Cortex of kidney (tissue), 1 donor: ENCODE measurements around the gene EXD3.

Source experiments
- DNase-seq: peaks from one replicate; lab custom pipeline; 2025; lab: John Stamatoyannopoulos, UW

The EXD3 gene

DNA sequence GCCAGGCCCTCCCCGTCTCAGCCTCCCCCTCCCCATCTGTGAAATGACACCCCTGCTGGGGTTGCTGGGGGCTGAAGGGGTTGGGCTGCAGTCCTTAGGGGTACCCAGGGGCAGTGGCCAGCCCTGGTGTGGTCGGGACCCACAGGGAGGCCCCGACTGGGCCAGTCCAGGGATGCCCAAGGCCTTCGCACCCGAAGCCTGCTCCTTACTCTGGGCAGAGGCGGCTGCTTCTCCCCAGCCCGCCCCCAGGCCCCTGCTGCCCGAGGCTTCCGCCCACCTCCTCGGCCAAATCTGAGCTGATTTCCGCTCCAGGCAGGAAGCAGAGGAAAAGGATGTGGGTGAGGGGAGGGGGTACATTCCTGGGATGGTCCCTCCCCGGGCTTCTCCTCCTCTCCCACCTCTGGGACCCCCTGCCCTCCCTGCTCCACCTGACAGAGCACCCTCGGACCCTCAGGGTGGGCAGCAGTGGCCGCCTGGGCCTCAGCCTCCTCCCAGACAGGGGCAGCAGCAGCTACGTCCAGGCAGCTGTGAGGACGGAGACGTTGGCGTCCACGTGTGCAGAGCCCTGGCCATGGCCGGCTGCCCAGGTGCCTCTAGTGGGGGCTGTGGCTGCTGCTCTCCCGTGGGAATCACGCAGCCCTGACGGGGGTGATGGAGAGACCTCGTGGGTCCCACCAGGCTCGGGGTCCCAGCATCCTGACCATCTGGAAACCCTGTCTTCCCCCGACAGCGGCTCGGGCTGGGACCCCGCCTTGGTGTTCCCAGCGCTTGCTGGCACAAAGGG, 116.7 kb downstream of the EXD3 start:
- DNase-seq: no peak

DNA sequence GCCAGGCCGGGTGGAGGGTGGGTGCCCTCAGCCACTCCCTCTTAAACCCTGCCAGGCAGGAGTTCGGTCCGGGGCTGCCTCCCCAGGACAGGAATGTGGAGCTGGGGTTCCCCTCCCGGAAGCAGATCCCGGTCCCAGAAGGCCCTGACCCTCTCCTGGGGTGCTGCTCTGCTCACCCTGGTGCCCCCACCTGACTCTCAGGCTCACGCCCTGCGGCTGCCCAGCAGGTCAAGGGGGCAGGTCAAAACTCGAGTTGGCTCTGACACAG, 117.2 kb downstream of the EXD3 start:
- no peak for DNase-seq

DNA sequence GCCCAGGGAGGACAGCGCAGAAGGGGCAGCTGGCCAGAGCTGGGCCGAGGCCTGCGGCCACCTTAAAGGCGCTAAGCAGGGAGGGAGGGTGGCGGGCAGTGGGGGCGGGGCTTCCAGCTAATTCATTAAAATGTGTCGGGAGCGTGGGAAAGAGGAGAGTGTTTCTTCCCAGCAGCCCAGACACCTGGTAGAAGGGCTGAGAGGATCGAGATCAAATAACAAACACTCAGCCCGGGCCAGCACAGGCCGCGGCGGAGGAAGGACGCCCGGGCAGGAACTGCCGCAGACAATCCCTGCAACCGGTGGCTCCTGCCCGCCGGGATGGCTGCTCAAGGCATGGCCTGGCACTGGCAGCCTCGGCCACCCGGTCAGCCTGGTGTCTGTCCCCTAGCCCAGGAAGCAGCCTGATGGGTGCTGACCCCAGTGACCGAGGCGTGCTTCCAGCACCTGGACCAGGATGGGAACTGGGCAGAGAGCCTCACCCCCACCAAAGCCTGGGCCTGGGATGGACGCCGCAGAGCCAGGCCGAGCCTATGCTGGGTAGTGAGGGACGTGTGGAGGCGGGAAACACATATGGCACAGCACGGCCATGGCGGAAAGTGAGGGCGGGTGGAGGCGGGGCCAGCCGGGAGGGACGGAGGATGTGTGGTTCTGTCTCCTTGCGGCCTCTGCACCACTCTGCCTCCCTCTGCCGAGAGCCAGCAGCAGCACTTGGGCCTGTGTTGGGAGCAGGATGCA, 117.7 kb downstream of the EXD3 start:
- DNase-seq: no peak

DNA sequence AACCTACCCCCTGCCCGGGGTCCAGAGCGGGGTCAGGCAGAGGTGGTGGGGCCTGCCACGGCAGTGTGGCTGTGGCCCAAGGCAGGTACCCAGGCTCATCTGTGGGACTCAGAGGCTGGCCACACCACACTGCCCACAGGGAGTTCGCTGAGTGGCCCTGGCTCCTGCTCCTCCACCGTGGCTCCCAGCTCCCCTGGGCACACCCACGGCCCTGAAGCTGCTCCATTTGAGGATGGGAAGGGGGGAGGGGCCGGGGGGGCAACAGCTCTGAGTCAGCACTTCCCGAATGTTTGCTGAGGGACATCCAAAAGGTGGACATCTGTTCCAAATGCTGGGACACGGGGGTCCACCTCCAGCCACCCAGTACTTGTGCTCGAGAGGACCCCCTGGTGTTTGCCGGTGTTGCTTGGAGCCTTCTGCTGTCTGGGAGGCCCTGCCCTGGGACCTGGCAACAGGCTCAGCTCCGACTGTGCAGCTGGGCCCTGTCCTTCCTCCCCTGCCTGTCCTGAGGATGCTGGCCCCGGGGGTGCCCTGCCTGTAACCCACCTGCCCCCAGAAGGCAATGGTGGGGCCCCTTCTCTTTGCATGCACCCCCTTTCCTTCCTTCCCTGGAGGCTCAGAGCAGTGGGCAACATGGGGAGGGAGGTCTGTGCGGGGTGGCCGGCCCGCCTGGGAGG, 118.4 kb downstream of the EXD3 start:
- DNase-seq: no peak

DNA sequence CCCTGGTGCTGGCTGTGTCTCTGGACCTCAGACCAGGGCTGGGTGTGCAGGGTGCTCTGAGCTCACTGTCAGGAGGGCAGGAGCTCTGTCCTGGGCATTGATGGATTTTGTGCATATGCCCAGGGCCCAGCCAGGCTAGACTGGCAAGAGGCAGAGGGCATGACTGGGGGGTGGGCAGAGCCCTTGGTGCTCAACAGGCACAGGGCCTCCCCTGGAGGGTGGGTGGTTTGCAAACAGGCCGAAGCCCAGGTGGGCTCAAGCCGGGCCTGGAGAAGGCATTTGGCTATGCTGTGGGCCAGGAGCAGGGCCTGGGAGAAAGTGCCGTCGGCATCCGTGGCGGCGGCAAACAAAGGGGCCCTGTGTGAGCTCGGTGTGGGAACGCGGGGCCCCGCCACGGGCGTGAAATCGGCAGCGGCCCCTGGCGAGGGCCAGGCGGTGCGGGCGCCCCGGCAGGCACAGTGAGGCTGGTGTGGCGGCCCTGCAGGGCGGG, 119.0 kb downstream of the EXD3 start:
- no peak for DNase-seq

DNA sequence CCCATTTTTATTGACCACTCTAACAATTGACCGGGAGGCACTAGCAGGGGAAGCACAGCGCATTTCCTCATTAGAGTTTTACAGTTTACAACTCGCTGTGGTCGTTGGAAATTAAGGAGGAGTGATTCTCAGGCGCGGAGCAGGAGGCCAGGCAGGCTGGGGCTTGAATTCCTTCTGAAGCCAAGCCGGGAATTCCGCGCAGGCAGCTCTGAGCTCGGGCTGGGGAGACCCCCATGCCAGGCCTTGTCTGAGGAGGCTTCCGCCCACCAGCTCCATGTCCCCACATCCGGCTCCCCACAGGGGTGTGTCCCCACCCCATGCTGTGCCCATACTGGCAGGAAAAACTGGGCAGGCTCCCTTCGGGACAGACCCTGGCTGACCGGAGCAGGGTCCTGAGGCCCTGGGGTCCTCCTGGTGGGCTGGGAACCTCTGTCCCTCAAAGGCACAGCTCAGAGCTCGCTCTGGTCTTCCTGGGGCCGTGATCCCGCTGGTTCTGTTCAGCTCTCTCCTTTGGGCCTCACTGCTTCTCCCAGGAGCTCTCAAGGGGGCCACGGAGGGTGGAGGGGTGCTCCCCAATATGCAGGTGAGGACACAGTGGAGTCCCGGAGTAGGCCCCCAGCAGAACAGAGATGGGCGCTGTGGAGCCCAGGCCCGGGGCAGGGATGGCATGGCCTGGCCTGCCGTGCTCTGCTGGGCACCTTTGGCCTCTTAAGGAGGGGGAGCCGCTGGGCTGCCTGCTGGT, 119.6 kb downstream of the EXD3 start:
- no peak for DNase-seq

DNA sequence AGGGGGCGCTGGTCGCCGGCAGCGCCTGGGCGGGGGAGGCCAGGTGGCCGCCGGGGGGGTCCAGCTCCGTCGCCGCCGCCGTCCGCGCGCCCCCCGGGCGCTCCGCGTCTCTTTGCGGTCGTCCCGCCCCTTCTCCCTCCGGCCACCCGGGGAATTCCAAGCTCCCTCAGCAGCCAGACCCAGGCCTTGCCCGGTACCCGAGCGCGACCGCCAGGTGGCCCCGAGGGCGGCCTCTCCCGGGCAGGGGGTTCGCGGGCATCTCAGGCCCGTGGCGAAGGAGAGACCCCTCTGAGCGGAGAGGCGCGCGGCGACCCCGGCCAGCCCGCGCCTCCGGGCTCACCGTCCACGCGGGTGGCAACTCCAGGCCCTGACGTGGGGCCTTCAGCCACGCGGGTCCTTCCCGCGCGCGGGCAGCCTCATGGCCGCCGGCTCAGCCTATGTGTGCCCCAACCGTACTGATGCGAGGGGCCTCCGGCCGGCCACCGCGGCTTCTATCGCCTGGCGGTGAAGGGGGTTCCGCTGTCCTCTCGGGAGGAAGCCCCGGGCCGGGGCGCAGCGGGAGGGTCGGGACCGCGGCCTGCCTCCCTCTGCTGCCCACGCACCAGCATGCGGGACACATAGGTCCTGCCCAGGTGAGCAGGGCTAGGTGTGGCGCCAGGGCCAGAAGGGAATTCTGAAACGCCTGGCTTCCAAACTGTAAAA, 120.4 kb downstream of the EXD3 start:
- DNase-seq: no peak

DNA sequence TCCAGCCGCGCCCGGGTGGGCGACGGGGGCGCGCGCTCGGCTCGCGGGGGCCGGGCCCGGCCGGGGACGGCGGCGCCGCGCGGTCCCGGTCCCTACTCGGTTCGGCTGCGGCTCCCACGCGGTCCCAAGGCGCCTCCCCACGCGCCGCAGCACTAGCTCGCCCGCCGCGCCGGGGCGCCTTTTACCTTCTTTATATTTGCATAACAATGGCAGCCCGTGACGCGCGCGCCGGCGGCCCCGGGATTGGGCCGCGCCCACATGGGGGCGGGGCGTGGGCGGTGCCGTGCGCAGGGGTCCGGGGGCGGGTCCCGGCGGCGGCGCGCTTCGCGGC, 120.9 kb downstream of the EXD3 start, which contains the start of gene NRARP:
NRARP (minus strand) TSS at position 154 of the 331 bp plus-strand sequence. CDS start 343 bp downstream, outside the sequence.
- no peak for DNase-seq

DNA sequence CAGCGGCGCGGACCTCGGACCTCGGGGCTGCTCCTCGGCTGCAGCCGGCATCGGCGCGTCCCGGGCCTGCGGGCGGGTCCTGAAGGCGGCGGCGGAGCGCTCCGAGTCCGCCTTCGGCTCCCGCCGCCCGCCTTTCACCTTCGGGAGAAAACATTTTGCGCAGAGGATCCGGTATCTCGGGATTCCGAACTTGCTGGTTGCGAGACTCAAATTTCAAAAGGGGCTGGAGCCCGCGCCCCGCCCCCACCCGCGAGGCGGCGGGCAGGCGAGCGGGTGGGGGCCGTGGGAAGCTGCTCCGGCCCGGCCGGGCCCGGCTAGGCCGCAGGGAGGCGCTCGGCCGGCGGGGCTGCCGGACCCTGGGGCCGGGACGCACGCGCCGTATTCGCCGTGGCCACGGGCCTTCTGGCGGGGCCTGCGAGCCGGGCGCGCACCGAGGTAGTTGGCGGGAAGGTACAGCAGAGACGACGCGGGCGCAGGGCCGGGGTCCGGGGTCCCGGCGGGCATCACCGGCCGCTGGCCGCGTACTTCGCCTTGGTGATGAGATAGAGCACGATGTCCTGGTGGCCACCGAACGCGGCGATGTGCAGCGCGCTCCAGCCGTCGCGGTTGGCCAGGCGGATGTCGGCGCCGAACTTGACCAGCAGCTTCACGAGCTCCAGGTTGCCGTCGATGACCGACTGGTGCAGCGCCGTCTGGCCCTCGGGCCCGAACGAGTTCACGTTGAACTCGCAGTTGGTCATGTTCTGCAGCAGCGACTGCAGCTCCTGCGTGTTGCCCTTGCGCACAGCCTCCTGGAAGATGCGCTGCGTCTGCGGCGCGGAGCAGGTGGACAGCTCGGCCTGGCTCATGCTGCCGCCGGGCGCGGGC, 121.6 kb downstream of the EXD3 start:
- no peak for DNase-seq

DNA sequence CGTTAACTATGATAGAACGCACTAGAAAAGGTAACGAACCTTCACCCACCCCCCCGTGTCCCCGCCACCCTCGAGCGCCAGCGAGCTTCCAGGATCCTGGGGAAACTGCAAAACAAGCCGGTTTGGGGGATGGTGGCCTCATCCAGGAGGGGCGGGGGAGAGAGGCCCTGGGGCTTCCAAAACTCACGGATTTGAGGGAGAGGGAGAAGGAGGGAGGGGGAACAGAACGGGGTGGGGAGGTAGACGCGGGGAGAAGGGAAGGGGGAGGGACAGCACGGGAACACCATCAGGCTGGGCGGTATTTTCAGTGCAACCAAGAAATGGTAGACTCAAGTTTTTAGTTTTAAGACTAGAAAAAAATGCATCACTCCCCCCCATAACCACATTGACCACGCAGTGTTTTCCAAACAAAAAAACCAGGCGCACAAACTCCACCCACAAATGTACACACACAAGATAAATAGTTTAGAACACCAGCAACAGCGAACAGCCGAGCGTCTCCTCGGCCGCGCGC, 122.3 kb downstream of the EXD3 start:
- DNase-seq: no peak

DNA sequence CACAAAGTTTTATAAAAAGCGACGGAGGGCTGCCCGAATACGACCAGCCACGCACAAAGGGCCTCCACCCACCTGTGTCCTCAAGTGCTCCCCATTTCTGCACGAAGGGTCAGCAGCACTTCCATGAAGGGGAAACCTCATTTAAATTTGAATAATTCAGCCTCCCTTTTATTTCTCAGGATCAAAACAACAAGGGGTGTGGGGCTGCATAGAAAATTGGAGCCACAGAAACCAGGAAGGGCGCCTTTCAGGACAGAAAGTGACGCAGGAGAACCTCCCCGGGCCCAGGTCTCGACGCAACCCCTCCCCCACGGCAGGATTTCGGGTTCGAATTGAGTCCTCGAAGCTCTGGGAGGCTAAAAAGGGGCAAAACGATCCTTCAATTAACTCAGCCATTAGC, 123.0 kb downstream of the EXD3 start:
- no peak for DNase-seq

DNA sequence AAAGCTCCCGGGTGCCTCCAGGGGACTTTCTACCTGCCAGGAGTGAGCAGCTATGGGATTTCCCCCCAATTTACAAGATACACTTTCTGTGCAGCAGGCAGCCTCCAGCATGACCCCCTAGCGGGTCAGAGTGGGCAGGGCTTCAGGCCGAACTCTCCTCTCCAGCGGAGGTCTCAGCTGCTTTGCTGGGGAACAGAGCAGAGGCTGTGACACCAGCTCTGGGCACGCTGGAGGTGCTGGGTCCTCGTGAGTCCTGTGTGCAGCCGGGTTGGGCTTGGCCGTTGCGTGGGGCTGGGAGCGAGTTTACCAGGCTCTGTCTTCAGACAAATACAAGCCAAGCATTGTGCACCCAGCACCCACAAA, 123.8 kb downstream of the EXD3 start:
- no peak for DNase-seq

DNA sequence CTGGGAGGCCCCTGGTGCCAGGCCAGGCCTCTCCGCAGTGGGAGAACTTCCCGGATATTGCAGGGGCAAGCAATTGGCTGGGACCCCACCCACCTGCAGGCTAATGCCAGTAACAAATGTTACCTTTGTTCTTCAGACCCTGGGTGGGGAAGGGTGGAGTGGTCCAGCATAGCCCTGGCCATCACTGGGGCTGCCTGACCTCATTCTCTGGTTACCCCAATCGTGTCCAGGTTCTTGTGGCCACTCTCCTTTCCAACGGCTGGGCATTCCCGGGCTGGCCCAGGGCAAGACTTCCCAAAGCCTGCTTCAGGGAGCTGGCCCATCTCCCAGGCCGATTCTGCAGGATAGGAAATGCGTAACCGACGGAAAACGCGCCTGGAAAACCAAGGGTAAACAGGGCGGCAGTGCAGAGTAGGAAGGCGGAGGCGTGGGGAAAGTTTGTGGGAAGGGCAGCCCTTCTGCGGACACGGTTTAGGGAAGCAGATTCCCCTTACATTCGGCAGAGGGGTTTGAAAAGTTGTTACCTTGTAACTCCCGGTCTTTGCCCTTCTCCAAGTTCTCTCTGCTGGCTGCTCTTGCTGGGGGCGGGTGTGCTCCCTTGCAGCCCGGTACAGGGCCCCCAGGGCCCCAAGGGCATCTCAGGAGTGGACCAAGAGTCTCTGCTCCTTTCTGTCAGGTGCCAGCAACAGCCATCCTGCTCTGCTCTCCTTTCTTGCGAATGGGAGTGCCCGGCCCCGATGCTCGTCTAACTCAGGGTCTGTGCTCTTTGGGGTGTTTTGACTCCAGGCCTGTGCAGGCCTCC, 124.4 kb downstream of the EXD3 start:
- no peak for DNase-seq

DNA sequence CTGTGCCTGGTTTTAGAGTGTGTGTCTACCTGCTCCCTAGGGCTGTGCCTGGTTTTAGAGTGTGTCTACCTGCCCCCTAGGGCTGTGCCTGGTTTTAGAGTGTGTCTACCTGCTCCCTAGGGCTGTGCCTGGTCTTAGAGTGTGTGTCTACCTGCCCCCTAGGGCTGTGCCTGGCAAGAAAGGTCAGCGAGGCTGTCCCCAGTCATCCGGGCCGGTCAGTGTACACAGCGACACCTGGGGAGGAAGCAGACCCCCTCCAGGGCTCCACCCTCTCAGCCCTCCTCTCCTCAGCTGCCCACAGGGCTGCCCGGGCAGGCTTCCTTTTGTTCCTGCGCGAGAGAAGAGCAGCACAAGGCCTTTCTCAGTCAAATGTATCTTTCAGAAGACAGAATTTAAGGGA, 125.0 kb downstream of the EXD3 start:
- no peak for DNase-seq

DNA sequence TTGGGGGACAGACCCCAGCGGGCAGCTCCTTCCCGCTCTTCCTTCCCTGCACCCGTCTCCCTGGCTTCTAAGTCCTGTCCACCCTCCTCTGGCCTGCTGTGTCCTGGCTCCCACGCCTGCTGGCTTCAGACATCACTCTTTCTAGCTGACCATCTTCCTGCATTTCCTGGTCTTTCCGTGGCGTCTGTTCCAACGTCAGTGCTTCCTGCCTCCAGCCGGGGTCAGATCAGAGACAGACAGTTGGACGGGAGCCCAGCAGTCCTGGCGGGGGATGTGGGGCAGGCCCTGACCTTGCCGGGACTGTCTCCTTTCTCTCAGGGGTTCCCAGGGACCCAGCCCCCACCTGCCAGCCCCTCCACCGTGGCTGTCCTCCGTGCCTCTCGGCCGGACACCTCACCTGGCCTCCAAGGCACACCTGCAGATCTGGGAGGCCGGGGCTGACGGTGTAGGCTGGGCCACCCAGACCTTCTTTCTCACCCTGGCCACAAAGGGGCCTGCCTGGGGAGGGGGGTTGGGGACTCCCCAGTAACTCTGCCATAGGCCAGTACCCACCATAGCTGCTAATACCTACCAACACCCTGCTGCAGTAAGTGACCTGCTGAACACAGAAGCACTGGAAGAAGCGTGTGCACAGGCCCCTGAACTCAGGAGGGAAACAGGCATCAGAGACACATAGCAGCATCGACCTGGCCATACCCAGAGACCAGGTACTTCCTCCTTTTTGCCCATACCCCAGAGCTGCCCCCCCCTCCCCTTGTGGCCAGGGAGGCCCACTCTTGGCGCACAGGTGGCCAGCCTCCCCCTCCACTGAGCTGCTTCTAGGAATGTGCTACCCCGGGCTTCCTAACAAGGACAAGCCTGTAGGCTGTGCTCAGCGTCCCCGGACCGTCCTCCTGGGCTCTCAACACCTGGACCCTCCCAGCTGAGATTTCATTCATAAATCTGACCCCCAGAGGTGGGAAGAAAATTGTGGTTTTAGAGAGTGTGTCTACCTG, 126.0 kb downstream of the EXD3 start:
- no peak for DNase-seq

DNA sequence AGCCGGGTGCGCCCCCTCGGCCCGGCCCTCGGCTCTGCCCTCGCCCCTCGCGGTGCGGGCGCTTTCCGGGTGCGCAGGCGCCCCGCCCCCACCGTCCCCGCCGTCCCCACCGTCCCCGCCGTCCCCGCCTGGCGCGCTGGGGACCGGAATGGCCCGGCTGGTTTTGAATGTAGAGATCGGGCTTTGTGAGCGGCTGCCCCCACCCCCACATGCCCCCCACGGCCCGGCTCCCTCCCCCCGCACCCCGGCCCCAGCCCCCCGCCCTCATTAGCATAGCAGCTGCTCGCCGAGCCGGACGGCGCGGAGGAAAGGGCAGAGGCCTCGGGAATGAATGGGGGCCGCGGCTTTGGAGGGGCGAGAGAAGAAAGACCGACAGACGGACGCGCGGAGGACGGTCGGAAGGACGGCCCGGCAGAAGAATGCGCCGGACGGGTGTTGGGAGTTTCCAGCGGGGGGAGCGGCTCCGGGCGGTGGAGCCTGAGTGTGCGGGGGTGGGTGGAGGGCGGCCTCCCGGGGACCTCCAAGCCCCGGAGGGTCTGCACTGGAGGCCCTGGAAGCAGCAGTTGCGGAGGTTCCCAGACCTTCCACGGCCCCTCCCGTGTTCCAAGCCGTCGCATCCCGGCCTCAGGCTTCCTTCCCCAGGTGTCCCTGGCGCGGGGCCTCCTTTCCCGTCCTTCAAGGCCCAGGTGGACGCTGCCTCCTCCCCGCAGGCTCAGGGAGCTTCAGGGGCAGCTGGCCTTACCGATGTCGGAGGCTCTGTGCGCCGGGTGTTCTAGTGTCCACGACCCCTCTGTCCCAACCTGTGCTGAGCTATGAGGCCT, 126.9 kb downstream of the EXD3 start:
- no peak for DNase-seq

DNA sequence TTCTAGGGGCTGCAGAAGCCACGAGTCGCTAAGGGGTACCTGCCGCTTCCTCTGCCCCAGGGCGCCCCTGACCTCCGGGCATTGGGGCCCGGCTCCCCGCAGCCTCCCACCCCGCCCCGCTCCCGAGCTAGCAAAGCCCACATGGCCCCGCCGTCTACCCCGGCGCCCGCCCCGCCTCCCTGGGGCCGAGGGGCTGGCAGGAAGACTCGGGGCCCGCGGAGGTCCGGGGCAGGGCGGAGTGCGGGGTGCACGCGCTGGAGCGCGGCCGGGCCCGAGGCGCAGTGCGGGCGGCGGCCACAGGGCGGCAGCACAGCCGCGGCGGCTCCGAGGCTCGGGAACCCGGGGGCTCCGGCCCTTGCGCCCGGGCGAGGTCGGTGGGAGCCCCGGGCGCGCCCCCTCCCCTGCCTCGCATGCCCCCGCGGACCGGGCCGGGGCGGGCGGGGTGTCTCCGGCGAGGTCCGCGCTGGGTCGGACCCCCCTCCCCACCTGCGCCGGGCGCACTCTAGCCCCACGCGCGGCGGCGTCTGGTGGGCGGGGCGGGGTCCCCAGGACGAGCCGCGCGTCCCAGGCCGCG, 127.6 kb downstream of the EXD3 start:
- DNase-seq: no peak
